Smooth muscle cell (in vitro differentiated cells): ENCODE results near the gene MPV17. TPM values are rescaled to one million over a fixed set of nuclear protein-coding genes. Genes with fewer than 3 reads are reported as not detected.

Experiments
- DNase-seq: peaks from one replicate; lab custom pipeline; 2025; ENCODE audit not compliant: unreplicated experiment; lab: John Stamatoyannopoulos, UW
- H2AFZ ChIP-seq: fragments of 200-600 bp; sonication (generic); 2 replicates; pipeline ENCODE4 v1.6.0; 2016; ENCODE audit warnings: antibody characterized with exemption, low read depth, mild to moderate bottlenecking
- H3F3A ChIP-seq: fragments of 200-600 bp; sonication (generic); 2 replicates; pipeline ENCODE4 v1.6.0; 2017; ENCODE audit warnings: antibody characterized with exemption, low read depth
- H3K27ac ChIP-seq: fragments of 200-600 bp; sonication (generic); 2 replicates; pipeline ENCODE4 v1.5.1; 2016; ENCODE audit warnings: low read depth, mild to moderate bottlenecking
- H3K27me3 ChIP-seq: fragments of 200-600 bp; sonication (generic); 2 replicates; pipeline ENCODE4 v1.6.1; 2016; ENCODE audit warnings: low read depth, mild to moderate bottlenecking
- H3K36me3 ChIP-seq: fragments of 200-600 bp; sonication (generic); 2 replicates; pipeline ENCODE4 v1.5.1; 2016; ENCODE audit warnings: low read depth
- H3K4me1 ChIP-seq: fragments of 200-600 bp; sonication (generic); 2 replicates; pipeline ENCODE4 v1.5.1; 2016; ENCODE audit warnings: low read depth
- H3K4me2 ChIP-seq: fragments of 200-600 bp; sonication (generic); 2 replicates; pipeline ENCODE4 v1.6.0; 2016; ENCODE audit warnings: mild to moderate bottlenecking
- H3K4me3 ChIP-seq: fragments of 200-600 bp; sonication (generic); 2 replicates; pipeline ENCODE4 v1.5.1; 2016; ENCODE audit warnings: mild to moderate bottlenecking
- H3K79me2 ChIP-seq: fragments of 200-600 bp; sonication (generic); 2 replicates; pipeline ENCODE4 v1.6.0; 2016; ENCODE audit warnings: low read depth, mild to moderate bottlenecking
- H3K9ac ChIP-seq: fragments of 200-600 bp; sonication (generic); 2 replicates; pipeline ENCODE4 v1.6.0; 2016; ENCODE audit warnings: low read depth
- H3K9me3 ChIP-seq: fragments of 200-600 bp; sonication (generic); replicated peaks from 2 replicates; pipeline ENCODE4 v1.5.1; 2016; ENCODE audit warnings: low read depth
- H4K20me1 ChIP-seq: fragments of 200-600 bp; sonication (generic); 2 replicates; pipeline ENCODE4 v1.6.0; 2016; ENCODE audit warnings: low read depth
- CTCF ChIP-seq: fragments of 200-600 bp; sonication (generic); IDR thresholded peaks from 2 replicates; pipeline ENCODE4 v1.5.1; 2017; ENCODE audit warnings: borderline replicate concordance, mild to moderate bottlenecking, antibody characterized with exemption; ENCODE audit not compliant: insufficient read depth, poor library complexity, severe bottlenecking
- WGBS: methylation state at CpG from one replicate; pipeline ENCODE4 v1.1.7; 2016; ENCODE audit warnings: low lambda C conversion rate; 5-methylcytosine and 5-hydroxymethylcytosine counted together
- polyA plus RNA-seq: library from polyadenylated mRNA; unstranded; fragments of >200 nt; fragmentation: Nextera tagmentation; extraction: Ambion mirVana; gene quantifications from 2 replicates; pipeline ENCODE4 v1.2.1, GENCODE V29; 2016
- total RNA-seq: library from RNA; depleted of rRNA; stranded (reverse); fragments of >200 nt; gene quantifications from 2 replicates; pipeline ENCODE4 v1.2.3, GENCODE V29; 2014

The MPV17 gene
- total RNA-seq (87.1 and 114 TPM in 2 replicates), polyA plus RNA-seq (117 and 128 TPM in 2 replicates)

GRCh38 chr2:27322766-27323595, at the start of gene MPV17:
Gene MPV17, minus strand, starts transcription at chr2:27323097. Its CDS starts 580 bp downstream, at chr2:27322517.
- no peaks in the 10 kb centered on the region for H3K36me3 ChIP-seq
- H3K4me2 ChIP-seq: peak within 1 kb of the TSS; percentile 99
- DNase-seq: peak; percentile 52
- H3K4me3 ChIP-seq: peak within 1 kb of the TSS; percentile 70
- no peak for TF ChIP-seq CTCF
- 2% methylated on average over 39 of the region's 39 CpGs for whole genome bisulfite sequencing
- H3K27me3 ChIP-seq: no peaks in the 10 kb centered on the region
- H3K79me2 ChIP-seq: peaks cover 7% of the 10 kb centered on the region
- H3K9ac ChIP-seq: peak within 1 kb of the TSS; percentile 98
- H3K9me3 ChIP-seq: no peaks in the 10 kb centered on the region
- no peaks in the 10 kb centered on the region for H4K20me1 ChIP-seq
- H3K4me1 ChIP-seq: peaks cover 24% of the 10 kb centered on the region
- peaks cover 8% of the 10 kb centered on the region for H3F3A ChIP-seq
- peak within 1 kb of the TSS; percentile 82 for H2AFZ ChIP-seq
- peak within 1 kb of the TSS; percentile 92 for H3K27ac ChIP-seq

- H2AFZ ChIP-seq: peak overlapping the region; percentile 46
- no peak for DNase-seq
- 2% methylated on average over 43 of the region's 46 CpGs for WGBS
- peak overlapping the region; percentile 92 for H3K9ac ChIP-seq
- peaks cover 12% of the 10 kb centered on the region for H4K20me1 ChIP-seq
- peaks cover 46% of the 10 kb centered on the region for H3K79me2 ChIP-seq
- H3K27me3 ChIP-seq: no peaks in the 10 kb centered on the region
- no peaks in the 10 kb centered on the region for H3K9me3 ChIP-seq
- TF ChIP-seq CTCF: no peak
- peak overlapping the region; percentile 80 for H3K27ac ChIP-seq
- peak overlapping the region; percentile 94 for H3K4me2 ChIP-seq
- H3K4me1 ChIP-seq: peaks cover 15% of the 10 kb centered on the region
- H3F3A ChIP-seq: peaks cover 8% of the 10 kb centered on the region
- peak overlapping the region; percentile 72 for H3K4me3 ChIP-seq
- H3K36me3 ChIP-seq: peaks cover 10% of the 10 kb centered on the region
Measured at GRCh38 chr2:27370816-27371620, 48.1 kb upstream of the MPV17 start.

GRCh38 chr2:27370026-27370815, 47.3 kb upstream of the MPV17 start, which contains the start of the genes EIF2B4 and SNX17:
Gene EIF2B4, minus strand, starts transcription at chr2:27370338. Its CDS starts 24 bp downstream, at chr2:27370314.
Gene SNX17, plus strand, starts transcription at chr2:27370616. Its CDS starts 128 bp downstream, at chr2:27370744.
- DNase-seq: peak; percentile 94
- H3K79me2 ChIP-seq: peaks cover 46% of the 10 kb centered on the region
- TF ChIP-seq CTCF: peak; percentile 58
- 1% methylated on average over 83 of the region's 85 CpGs for WGBS
- H3K9me3 ChIP-seq: no peaks in the 10 kb centered on the region
- peak within 1 kb of the TSS; percentile 80 for H3K27ac ChIP-seq
- H3K9ac ChIP-seq: peak within 1 kb of the TSS; percentile 92
- peaks cover 12% of the 10 kb centered on the region for H4K20me1 ChIP-seq
- H3K4me2 ChIP-seq: peak within 1 kb of the TSS; percentile 94
- no peaks in the 10 kb centered on the region for H3K27me3 ChIP-seq
- peaks cover 15% of the 10 kb centered on the region for H3K4me1 ChIP-seq
- H3F3A ChIP-seq: peaks cover 5% of the 10 kb centered on the region
- peaks cover 10% of the 10 kb centered on the region for H3K36me3 ChIP-seq
- peak within 1 kb of the TSS; percentile 82 for H2AFZ ChIP-seq
- peak within 1 kb of the TSS; percentile 72 for H3K4me3 ChIP-seq
